HAP-1 (cell line): ENCODE data around the gene SPATA46.

Experiments
- DNase-seq, 2 experiments: peaks; one replicate each; pipeline ENCODE4 v3.0.0-alpha.2; 2016 to 2020; ENCODE audit warnings: low spot score in 2 of 2
- H3K27me3 ChIP-seq: fragments of 250-450 bp; sonication (Bioruptor Pico); 2 replicates; pipeline ENCODE4 v1.5.1; 2020; ENCODE audit warnings: low read depth, mild to moderate bottlenecking, moderate library complexity
- H3K36me3 ChIP-seq: fragments of 250-450 bp; sonication (Bioruptor Pico); replicated peaks from 2 replicates; pipeline ENCODE4 v1.5.1; 2020; ENCODE audit warnings: mild to moderate bottlenecking
- H3K4me1 ChIP-seq: fragments of 250-450 bp; sonication (Bioruptor Pico); 2 replicates; pipeline ENCODE4 v1.5.1; 2020; ENCODE audit warnings: mild to moderate bottlenecking
- H3K4me3 ChIP-seq: fragments of 250-450 bp; sonication (Bioruptor Pico); 2 replicates; pipeline ENCODE4 v1.5.1; 2020; ENCODE audit warnings: mild to moderate bottlenecking, moderate library complexity
- H3K9me3 ChIP-seq: fragments of 250-450 bp; sonication (Bioruptor Pico); 2 replicates; pipeline ENCODE4 v1.5.1; 2020; ENCODE audit warnings: mild to moderate bottlenecking, moderate library complexity
- in situ Hi-C: fragments of 300-500 bp; cut with MboI; formaldehyde crosslinking; loops from 3 replicates; pipeline ENCODE4 v1.14.3; 2020; ENCODE audit warnings: low sequenced_read_pairs, inconsistent platforms, mixed read lengths

SPATA46 gene

DNA sequence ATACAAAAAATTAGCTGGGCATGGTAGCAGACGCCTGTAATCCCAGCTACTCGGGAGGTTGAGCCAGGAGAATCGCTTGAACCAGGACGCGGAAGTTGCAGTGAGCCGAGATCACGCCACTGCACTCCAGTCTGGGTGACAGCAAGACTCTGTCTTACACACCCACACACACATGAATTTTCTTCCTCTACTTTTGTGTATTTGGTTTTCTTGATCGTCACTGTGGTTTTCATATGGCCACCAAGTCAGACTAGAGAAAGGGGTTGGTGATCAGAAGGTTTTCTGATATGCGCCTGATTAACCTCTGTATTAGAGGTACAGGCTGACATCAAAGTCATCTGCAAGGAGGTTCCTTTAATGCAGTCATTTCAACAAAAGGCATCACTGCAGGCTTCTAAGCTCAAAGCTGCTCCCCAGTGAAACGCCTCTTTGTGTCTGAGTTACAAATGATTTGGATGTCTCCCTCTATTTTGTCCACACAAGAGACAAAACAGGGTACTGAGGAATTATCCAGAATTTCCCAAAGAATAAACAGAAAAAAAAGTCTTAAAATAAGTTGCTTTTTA is 24.2 kb upstream of the SPATA46 start:
- Histone ChIP-seq H3K36me3 (no peaks in the 10 kb centered on the region), H3K9me3 (no peaks in the 10 kb centered on the region), H3K4me1 (0 out of 2 replicates have a peak, but pooled peaks cover 4% of the 10 kb centered on the region), H3K4me3 (no peak overlapping the region), H3K27me3 (peaks cover 5% of the 10 kb centered on the region; the same call in 1 of the 2 replicates)
- in situ Hi-C loops = no loop called here
- DNase-seq = no peak

- peak in 1 of 2 experiments; percentile 5 for DNase-seq
- no peak overlapping the region for H3K4me3 ChIP-seq
- H3K27me3 ChIP-seq = peaks cover 9% of the 10 kb centered on the region; the same call in 1 of the 2 replicates
- in situ Hi-C loops = no loop called here
- no peaks in the 10 kb centered on the region for H3K9me3 ChIP-seq
- H3K36me3 ChIP-seq = no peaks in the 10 kb centered on the region
- H3K4me1 ChIP-seq = 0 out of 2 replicates have a peak, but pooled peaks cover 4% of the 10 kb centered on the region
These were observed 22.4 kb upstream of the SPATA46 start for GRCh38 chr1:162398999-162399580.

DNA sequence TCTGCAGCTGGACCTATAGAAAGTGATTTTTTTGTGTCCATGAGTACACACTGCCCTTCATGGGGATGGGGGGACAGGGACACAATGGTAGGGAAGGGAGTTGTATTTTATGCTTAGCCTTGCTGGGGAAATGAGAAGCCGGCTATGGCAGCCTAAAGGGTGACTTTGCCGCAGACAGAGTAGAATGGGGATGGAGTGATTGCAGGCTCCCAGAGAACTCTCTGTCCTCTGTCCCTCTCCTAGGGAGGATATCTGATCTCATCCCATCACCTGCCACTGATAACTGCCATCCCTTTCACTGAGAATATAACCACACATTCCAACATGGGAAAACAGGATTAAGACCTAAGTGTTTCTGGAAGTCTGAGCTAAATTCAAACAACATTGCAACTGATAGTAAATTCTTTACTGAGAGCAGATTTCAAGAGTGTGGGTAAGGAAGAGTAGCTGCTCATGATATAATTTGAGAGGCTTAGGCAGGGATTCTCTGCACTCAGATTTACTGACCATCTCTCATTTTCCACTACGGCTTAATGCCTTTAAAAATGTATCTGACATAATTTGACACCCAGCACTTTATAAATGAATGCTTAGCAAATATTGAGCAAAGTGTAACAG is 21.4 kb upstream of the SPATA46 start:
- in situ Hi-C loops = no loop called here
- peaks cover 9% of the 10 kb centered on the region; the same call in 1 of the 2 replicates for H3K27me3 ChIP-seq
- no peak for DNase-seq

DNA sequence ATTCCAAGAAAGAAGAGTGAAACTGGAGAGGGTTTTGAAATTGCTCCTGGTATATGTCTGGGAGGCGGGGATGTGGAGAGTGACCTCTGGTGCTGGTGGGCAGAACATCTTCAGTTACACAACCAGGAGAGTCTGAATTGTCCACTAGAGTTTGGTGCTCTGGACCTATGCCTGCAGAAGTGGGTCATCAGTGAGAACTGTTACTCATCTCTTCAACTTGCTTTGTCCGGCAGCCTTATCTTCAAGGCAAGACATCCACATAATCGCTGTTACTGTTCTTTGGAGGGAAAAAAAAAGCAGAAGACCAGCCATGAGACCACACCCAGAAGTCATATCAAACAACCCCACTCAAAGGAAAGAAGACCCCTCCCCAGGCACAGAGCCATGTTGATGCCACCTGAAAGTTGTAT is 20.4 kb upstream of the SPATA46 start:
- no peaks in the 10 kb centered on the region for H3K36me3 ChIP-seq
- H3K4me3 ChIP-seq = no peak overlapping the region
- peaks cover 9% of the 10 kb centered on the region; the same call in 1 of the 2 replicates for H3K27me3 ChIP-seq
- H3K4me1 ChIP-seq = 0 out of 2 replicates have a peak, but pooled peaks cover 4% of the 10 kb centered on the region
- in situ Hi-C loops = no loop called here
- H3K9me3 ChIP-seq = no peaks in the 10 kb centered on the region
- DNase-seq = no peak

More for the DNA sequence above, 21.4 kb upstream of the SPATA46 start:
- H3K4me1 ChIP-seq = 0 out of 2 replicates have a peak, but pooled peaks cover 4% of the 10 kb centered on the region
- no peak overlapping the region for H3K4me3 ChIP-seq
- no peaks in the 10 kb centered on the region for H3K9me3 ChIP-seq
- no peaks in the 10 kb centered on the region for H3K36me3 ChIP-seq

DNA sequence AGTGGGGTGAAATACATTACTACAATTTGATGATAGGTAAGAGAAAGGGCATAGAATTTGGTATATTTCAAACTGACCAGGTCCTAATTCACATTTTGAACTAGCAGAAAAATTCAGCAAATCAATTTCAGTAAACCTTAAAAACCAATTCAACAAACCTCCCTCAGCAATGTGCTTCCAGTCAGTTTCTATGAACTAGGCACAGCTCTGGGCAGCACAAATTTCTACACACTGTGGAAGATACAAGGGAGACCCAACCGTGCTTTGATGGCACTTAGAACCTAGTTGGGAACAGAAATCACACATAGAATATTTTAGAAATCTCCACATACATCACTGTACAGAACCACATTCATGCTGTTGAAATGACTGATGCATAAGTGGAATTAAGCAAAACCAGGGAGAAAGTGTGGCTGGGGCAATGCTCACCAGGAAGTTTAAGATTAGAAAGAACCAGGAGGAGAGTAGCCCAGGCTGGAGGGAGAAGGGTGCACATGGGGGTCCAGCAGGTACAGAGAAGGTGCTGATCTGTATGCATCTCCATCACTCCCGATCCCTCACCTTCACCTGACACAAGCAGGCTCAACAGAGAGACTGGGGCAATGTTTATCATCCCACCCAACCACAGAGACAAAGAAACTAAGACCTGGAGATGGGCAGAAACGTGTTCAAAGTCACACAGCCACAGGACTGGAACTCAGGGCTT is 19.7 kb upstream of the SPATA46 start:
- in situ Hi-C loops = no loop called here
- no peaks in the 10 kb centered on the region for H3K36me3 ChIP-seq

GRCh38 chr1:162391790-162392563 is 15.3 kb upstream of the SPATA46 start:
- H3K4me1 ChIP-seq = no peaks in the 10 kb centered on the region
- peak; percentile 51 to 64 for DNase-seq
- H3K36me3 ChIP-seq = no peaks in the 10 kb centered on the region
- in situ Hi-C loops = no loop called here
- H3K9me3 ChIP-seq = no peaks in the 10 kb centered on the region
- H3K4me3 ChIP-seq = no peak overlapping the region
- peaks cover 5% of the 10 kb centered on the region; the same call in 1 of the 2 replicates for H3K27me3 ChIP-seq

More for the DNA sequence above, 19.7 kb upstream of the SPATA46 start:
- H3K27me3 ChIP-seq = peaks cover 9% of the 10 kb centered on the region; the same call in 1 of the 2 replicates
- H3K4me1 ChIP-seq = 0 out of 2 replicates have a peak, but pooled peaks cover 4% of the 10 kb centered on the region
- H3K9me3 ChIP-seq = no peaks in the 10 kb centered on the region
- DNase-seq = no peak
- no peak overlapping the region for H3K4me3 ChIP-seq

DNA sequence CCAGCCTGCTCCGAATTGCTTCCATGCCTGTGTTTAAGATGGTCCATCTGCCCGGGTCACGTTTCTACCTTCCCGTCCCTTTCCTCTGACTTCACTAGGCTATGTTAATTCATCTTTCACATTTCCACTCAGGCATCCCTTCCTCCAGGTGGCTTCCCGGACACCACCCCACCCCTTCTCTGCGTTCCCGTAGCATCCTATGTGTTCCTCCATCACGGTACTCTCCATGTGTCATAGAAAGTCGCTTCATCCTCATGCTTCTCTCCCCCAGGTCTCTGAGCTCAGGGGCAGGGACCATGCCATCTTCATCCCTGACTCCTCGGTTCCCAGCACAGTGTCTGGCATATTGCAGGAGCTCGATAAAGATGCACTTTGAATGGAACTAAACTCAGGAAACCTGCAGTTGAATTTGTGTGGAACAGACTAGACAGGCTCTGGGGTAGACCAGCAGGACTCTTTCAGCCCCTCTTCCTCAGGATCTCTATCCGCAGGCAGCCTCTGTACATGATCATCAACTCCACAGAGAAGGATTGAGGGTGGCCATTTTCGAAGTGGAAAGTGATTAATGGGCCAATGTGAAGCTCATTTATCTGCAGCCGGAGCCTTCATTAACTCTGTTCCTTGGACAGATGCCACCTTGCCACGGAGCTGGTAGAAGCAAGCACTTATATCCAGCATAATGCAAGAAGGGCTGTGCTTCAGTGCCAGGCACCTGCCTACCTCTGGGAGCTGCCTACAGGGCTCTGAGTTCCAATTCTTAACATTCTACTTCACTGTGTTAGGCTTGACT is 13.9 kb upstream of the SPATA46 start:
- in situ Hi-C loops = no loop called here
- Histone ChIP-seq H3K9me3 (no peaks in the 10 kb centered on the region), H3K36me3 (no peaks in the 10 kb centered on the region), H3K4me1 (no peaks in the 10 kb centered on the region), H3K4me3 (no peak overlapping the region), H3K27me3 (peaks cover 2% of the 10 kb centered on the region; the same call in 1 of the 2 replicates)
- no peak for DNase-seq

DNA sequence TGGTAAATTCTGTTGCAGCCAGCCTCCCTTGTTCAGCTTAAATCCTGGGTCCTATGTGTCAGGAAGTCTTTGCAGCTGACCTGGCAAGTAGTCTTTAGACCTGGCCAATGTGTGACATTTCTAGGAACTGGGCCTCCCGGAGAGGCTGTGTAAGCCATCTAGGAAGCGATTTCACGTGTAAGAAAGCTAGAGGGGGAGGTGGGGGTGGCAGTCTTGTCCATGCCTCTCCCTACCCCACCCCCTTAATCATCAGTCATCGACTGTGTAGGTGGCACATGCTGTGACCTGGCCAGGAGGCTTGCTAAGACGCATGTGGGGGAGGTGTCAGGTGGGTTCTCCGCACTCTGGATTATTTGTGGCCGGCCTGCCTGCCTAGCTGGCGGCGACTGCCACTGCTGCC is 13.3 kb upstream of the SPATA46 start:
- in situ Hi-C loops = loop anchor here (10.0 kb wide), 1 partner anchor 335 kb away; no protein-coding TSS in a partner anchor
- H3K27me3 ChIP-seq = no peaks in the 10 kb centered on the region
- H3K4me1 ChIP-seq = no peaks in the 10 kb centered on the region
- no peak overlapping the region for H3K4me3 ChIP-seq
- H3K9me3 ChIP-seq = no peaks in the 10 kb centered on the region
- no peaks in the 10 kb centered on the region for H3K36me3 ChIP-seq
- no peak for DNase-seq

GRCh38 chr1:162389021-162389818 is 12.6 kb upstream of the SPATA46 start:
- Histone ChIP-seq H3K27me3 (no peaks in the 10 kb centered on the region), H3K4me1 (no peaks in the 10 kb centered on the region), H3K36me3 (no peaks in the 10 kb centered on the region), H3K9me3 (no peaks in the 10 kb centered on the region), H3K4me3 (no peak overlapping the region)
- in situ Hi-C loops = loop anchor here (10.0 kb wide), 1 partner anchor 334 kb away; no protein-coding TSS in a partner anchor
- no peak for DNase-seq

DNA sequence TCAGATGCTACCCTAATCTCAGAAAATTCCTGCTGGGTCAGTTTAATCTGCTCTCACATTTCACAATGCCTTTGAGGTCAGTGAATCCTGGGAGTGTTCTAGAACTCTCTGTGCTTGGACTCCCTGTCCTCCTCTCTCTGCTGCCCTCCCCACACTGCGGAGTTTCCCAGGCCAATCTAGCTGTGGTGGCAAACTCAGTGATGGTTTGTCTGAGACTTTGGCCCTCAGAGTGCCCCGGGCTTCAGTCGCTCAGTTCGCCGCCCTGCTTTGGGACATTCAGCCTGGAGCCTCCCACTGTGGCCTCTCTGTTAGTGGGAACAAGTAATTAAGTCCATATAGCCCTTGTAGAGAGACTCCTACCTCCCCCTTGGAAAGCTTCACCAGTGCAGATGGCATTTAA is 12.0 kb upstream of the SPATA46 start:
- Histone ChIP-seq H3K27me3 (no peaks in the 10 kb centered on the region), H3K9me3 (no peaks in the 10 kb centered on the region), H3K4me1 (no peaks in the 10 kb centered on the region), H3K36me3 (no peaks in the 10 kb centered on the region), H3K4me3 (no peak overlapping the region)
- DNase-seq = no peak
- in situ Hi-C loops = loop anchor here (10.0 kb wide), 1 partner anchor 334 kb away; no protein-coding TSS in a partner anchor

GRCh38 chr1:162388083-162388594 is 11.5 kb upstream of the SPATA46 start:
- DNase-seq = no peak
- no peaks in the 10 kb centered on the region for H3K4me1 ChIP-seq
- no peaks in the 10 kb centered on the region for H3K9me3 ChIP-seq
- H3K36me3 ChIP-seq = no peaks in the 10 kb centered on the region
- H3K4me3 ChIP-seq = no peak overlapping the region
- no peaks in the 10 kb centered on the region for H3K27me3 ChIP-seq
- in situ Hi-C loops = loop anchor here (10.0 kb wide), 1 partner anchor 333 kb away; no protein-coding TSS in a partner anchor
